HFF-Myc (cell line): Measurements from ENCODE around the gene IQCF6.
"Not testable (repeated sequence)": the region's sequence is repeated elsewhere in the genome, so short reads cannot be mapped to it uniquely, and the experiment has no call there.

Experiments
- DNase-seq: peaks from one replicate; pipeline ENCODE4 v3.0.0-alpha.2; 2011; ENCODE audit warnings: low read depth; ENCODE audit errors: extremely low read depth
- H3K4me3 ChIP-seq: replicated peaks from 2 replicates; pipeline ENCODE4 v1.5.1; 2011; ENCODE audit warnings: low read depth, mild to moderate bottlenecking, control low read depth, low read length
- TF ChIP-seq, protein P1 (sequence below): IDR thresholded peaks from 2 replicates; pipeline ENCODE4 v1.5.1; 2012; ENCODE audit warnings: mild to moderate bottlenecking, low read depth, low read length, control low read depth; ENCODE audit errors: missing control alignments

Gene IQCF6

DNA sequence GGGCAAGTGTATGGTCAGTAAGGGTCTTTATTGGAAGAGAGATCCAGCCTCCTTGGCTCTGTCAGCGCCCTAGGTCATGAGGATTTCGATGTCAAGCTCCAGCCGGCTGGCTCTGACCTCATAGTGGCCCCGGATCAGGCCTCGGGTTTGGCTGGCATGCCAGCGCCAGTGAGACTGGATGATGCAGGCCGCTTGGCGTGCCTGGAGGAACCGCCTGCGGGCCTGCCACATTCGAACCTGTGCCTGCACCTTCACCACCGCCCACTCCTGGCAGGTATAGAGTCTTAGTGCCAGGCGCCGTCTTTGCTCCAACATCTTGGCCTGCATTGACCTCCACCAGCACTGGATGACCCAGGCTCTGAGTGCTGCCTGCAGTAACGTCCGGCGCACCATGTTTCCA, 483 bp downstream of the IQCF6 start:
- no peak overlapping the region for H3K4me3 ChIP-seq
- TF ChIP-seq, protein P1, sequence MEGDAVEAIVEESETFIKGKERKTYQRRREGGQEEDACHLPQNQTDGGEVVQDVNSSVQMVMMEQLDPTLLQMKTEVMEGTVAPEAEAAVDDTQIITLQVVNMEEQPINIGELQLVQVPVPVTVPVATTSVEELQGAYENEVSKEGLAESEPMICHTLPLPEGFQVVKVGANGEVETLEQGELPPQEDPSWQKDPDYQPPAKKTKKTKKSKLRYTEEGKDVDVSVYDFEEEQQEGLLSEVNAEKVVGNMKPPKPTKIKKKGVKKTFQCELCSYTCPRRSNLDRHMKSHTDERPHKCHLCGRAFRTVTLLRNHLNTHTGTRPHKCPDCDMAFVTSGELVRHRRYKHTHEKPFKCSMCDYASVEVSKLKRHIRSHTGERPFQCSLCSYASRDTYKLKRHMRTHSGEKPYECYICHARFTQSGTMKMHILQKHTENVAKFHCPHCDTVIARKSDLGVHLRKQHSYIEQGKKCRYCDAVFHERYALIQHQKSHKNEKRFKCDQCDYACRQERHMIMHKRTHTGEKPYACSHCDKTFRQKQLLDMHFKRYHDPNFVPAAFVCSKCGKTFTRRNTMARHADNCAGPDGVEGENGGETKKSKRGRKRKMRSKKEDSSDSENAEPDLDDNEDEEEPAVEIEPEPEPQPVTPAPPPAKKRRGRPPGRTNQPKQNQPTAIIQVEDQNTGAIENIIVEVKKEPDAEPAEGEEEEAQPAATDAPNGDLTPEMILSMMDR: no peak

GRCh38 chr3:51777985-51778384, 1.1 kb downstream of the IQCF6 start:
- TF ChIP-seq, protein P1: no peak
- H3K4me3 ChIP-seq: no peak overlapping the region
- no peak for DNase-seq

More for the DNA sequence above, 483 bp downstream of the IQCF6 start:
- no peak for DNase-seq

GRCh38 chr3:51773529-51774056, 5.4 kb downstream of the IQCF6 start:
- H3K4me3 ChIP-seq: no peak overlapping the region
- DNase-seq: no peak
- TF ChIP-seq, protein P1: no peak

DNA sequence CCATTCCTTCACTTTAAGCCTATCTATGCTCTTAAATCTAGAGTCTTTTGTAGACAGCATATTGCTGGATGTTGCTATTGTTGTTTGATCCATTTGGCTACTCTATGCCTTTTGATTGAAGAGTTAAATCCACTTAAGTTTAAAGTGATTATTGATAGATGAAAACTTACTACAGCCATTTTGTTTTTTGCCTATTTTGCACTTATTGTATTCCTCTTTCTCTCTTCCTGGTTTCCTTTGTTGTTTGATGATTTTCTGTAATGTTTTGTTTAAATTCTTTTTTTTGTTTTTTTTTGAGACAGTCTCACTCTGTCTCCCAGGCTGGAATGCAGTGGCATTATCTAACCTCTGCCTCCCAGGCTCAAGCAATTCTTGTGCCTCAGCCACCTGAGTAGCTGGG, 19.8 kb downstream of the IQCF6 start:
- DNase-seq: no peak
- H3K4me3 ChIP-seq: no peak overlapping the region
- TF ChIP-seq, protein P1: no peak

DNA sequence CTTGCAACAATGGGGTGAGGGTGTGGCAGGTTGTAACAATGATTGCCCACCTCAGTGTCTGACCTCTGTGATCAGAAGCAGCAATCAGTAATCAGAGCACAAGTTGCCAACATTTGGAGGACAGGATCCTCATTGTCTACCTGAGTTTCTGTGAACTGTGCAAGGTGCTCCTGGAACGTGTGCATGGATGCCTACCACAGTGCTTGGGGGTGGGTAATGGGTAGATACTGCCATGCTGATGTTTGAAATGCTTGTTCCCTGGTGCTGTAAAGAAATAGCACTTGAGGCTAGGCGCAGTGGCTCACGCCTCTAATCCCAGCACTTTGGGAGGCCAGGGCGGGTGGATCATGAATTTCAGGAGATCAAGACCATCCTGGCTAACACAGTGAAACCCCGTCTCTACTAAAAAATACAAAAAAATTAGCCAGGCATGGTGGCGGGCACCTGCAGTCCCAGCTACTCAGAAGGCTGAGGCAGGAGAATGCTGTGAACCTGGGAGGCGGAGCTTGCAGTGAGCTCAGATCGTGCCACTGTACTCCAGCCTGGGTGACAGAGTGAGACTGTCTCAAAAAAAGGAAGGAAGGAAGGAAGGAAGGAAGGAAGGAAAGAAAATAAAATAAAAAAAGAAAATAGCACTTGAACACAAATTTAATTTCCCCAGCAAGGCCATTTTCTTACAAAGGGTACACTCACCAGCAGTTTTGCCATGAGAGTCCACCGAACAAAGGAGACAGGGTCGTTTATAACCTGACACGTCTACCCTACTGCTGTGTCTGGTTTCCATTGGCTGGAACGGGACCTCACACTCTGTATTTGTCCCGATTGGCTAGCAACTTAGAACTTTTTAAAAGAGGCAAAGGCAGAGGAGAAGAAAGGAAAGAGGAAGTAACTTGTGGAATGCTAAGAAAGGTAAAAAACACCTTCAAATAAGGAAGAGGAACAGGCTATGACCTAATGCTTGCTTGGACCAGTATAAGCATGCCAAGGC, 25.0 kb downstream of the IQCF6 start:
- not testable (repeated sequence) for DNase-seq, H3K4me3 ChIP-seq

GRCh38 chr3:51751287-51751686, 27.8 kb downstream of the IQCF6 start:
- no peak overlapping the region for H3K4me3 ChIP-seq
- DNase-seq: no peak
- TF ChIP-seq, protein P1: no peak

DNA sequence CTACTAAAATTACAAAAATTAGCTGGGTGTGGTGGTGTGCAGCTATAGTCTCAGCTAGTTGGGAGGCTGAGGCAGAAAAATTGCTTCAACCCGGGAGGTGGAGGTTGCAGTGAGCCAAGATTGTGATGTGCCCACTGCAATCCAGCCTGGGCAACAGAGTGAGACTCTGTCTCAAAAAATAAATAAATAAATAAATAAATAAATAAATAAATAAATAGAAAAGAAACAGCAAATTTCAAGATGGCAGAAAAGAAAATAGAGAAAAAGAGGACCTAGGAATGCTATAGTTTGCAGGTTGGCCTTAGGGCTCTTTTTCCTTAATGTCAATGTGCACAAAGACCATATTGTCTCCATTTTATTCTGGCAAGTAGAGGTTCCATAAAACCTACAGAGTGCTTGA, 28.2 kb downstream of the IQCF6 start:
- TF ChIP-seq, protein P1: no peak
- no peak overlapping the region for H3K4me3 ChIP-seq
- DNase-seq: no peak
